ENCODE data around the gene TADA1. TPM values are rescaled to one million over a fixed set of nuclear protein-coding genes. Genes with fewer than 3 reads are reported as not detected.
"Not testable (repeated sequence)": the region's sequence is repeated elsewhere in the genome, so short reads cannot be mapped to it uniquely, and the experiment has no call there.

The TADA1 gene
- total RNA-seq, 1 donor from 2014 or later = 18.4 TPM

DNA sequence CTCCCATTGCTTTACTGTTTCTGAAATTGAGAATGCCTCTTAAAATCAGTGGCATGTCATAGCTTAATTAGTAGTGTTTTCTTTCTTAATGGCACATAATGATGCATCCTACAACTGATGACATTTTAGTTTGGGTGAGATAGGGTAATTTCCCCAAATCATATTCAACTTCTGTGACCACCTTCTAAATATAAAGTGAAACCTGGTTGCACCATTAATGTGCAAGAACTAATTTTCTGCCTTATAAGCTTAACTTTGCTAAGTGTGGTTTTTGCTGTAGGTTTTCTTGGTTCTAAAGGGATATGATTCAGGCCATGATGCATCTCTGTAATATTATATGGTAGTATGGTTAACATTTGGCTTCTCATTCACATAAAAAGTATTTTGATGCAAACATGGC, 27.9 kb downstream of the TADA1 start:
- H3K4me3 Mint-ChIP-seq = no peak overlapping the region
- no peaks in the 10 kb centered on the region for H3K9me3 Mint-ChIP-seq
- no peak overlapping the region for H3K27ac Mint-ChIP-seq
- DNase-seq = no peak
- intact Hi-C loops (cut with micrococcal nuclease) = no loop called here
- no peaks in the 10 kb centered on the region for H3K27me3 Mint-ChIP-seq
- H3K36me3 Mint-ChIP-seq (ENCODE audit: low read depth) = peaks cover 88% of the 10 kb centered on the region
- peaks cover 44% of the 10 kb centered on the region for H3K4me1 Mint-ChIP-seq

- no peak for DNase-seq
- Mint-ChIP-seq H3K27ac (no peak overlapping the region), H3K4me1 (peaks cover 49% of the 10 kb centered on the region), H3K36me3 (ENCODE audit: low read depth) (peaks cover 79% of the 10 kb centered on the region), H3K4me3 (no peak overlapping the region), H3K9me3 (no peaks in the 10 kb centered on the region), H3K27me3 (no peaks in the 10 kb centered on the region)
- intact Hi-C loops (cut with micrococcal nuclease) = no loop called here
These were observed 31.3 kb downstream of the TADA1 start for GRCh38 chr1:166844791-166845190.

DNA sequence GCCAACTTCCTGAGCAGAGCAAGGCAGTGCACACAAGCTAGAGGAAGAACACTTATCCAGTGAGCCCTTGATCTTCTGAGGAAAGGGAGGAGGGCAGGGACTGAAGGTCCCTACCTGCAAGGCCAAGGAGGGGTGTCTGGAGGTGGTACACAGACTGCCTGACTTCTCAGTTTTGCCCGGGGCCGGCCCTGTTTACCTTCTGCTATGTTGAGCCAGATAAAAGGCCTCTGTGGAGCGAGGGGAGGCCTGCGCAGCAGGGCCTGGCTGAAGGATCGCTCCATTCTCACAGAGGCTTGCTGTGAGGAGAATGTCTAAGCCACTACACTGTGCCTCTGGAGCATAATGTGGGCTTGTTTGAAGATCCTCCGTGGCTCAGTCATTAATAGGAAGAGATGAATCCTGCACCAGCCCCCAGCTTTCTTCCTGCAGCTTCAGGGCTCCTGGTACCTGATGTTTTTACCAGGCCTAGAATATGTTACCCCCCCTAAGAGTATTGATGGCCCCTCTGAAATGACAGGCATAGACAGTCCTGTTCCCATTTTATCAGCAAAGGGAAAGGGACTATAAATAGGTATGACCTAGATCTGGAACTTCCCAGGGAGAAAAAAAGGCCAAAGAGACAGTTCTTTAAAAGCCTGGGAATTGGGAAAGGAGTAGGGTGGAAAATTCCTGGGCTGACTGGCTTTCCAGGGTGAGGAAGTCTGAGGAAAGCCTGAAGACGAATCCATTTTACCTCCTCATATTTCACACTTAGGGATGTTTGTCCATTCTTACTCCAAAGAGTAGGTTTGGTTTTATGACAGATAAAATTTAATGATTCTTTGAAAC, 32.1 kb downstream of the TADA1 start:
- peaks cover 50% of the 10 kb centered on the region for H3K4me1 Mint-ChIP-seq
- peaks cover 71% of the 10 kb centered on the region for H3K36me3 Mint-ChIP-seq (ENCODE audit: low read depth)
- DNase-seq = no peak
- intact Hi-C loops (cut with micrococcal nuclease) = no loop called here
- H3K9me3 Mint-ChIP-seq = no peaks in the 10 kb centered on the region
- no peak overlapping the region for H3K27ac Mint-ChIP-seq
- no peak overlapping the region for H3K4me3 Mint-ChIP-seq
- H3K27me3 Mint-ChIP-seq = no peaks in the 10 kb centered on the region

- no peak for DNase-seq
- H3K9me3 Mint-ChIP-seq = peaks cover 4% of the 10 kb centered on the region
- H3K4me3 Mint-ChIP-seq = no peak overlapping the region
- intact Hi-C loops (cut with micrococcal nuclease) = no loop called here
- H3K4me1 Mint-ChIP-seq = peaks cover 55% of the 10 kb centered on the region
- H3K36me3 Mint-ChIP-seq (ENCODE audit: low read depth) = peaks cover 65% of the 10 kb centered on the region
- H3K27me3 Mint-ChIP-seq = no peaks in the 10 kb centered on the region
- H3K27ac Mint-ChIP-seq = no peak overlapping the region
These were observed 32.7 kb downstream of the TADA1 start for GRCh38 chr1:166843322-166843721.

DNA sequence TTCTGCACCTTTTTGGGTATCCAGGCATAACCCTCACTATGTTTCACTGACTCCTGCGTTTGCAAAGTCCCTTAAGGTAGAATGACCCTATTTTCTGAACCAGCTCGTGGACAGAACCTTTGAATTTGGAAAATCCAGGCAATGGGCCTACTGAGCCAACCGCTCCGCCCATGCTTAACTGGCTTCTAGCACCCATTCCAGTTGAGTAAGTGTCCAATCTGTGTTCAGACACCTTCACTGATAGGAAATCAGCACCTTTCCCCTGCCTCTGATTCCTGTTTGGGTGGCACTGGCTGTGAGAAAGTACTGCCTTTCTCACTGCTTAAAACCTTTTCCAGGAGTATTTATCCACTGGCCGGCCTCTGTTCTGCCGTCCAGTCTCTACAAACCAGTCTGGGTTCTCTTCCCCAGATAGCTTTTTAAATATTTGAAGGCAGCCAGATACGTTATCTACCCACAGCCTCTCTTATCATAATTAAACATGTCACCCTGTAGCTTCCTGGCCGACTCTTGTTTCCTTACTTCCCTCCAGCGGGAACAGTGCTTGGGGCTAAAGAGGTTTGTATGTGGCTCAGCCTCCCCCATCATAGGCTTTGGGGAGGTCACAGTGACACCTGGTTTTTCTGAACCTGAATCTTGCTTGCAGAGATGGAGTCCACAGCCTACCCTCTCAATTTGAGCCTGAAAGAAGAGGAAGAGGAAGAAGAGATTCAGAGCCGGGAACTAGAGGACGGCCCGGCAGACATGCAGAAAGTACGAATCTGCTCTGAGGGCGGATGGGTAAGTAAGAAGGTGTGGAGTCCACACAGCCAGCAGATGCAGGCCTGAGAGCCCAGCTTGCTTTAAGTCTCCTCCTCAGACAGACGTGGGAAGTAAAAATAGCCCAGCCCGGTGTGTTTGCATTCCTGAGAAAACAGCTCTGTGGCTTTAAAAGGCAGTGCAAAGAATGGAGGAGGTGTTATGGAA, 35.5 kb downstream of the TADA1 start:
- intact Hi-C loops (cut with micrococcal nuclease) = no loop called here
- Mint-ChIP-seq H3K36me3 (ENCODE audit: low read depth) (peaks cover 42% of the 10 kb centered on the region), H3K27ac (peak overlapping the region; percentile 80), H3K4me1 (peaks cover 46% of the 10 kb centered on the region), H3K4me3 (peak overlapping the region; percentile 88), H3K9me3 (peaks cover 5% of the 10 kb centered on the region), H3K27me3 (no peaks in the 10 kb centered on the region)
- no peak for DNase-seq

GRCh38 chr1:166839600-166840308, 36.3 kb downstream of the TADA1 start:
- H3K4me3 Mint-ChIP-seq = peak overlapping the region; percentile 95
- intact Hi-C loops (cut with micrococcal nuclease) = loop anchor here (1.0 kb wide), 3 partner anchors 37 to 383 kb away; partner anchors contain the start of gene TADA1
- peaks cover 5% of the 10 kb centered on the region for H3K9me3 Mint-ChIP-seq
- peaks cover 2% of the 10 kb centered on the region for H3K27me3 Mint-ChIP-seq
- peak; percentile 83 for DNase-seq
- H3K36me3 Mint-ChIP-seq (ENCODE audit: low read depth) = peaks cover 38% of the 10 kb centered on the region
- peak overlapping the region; percentile 80 for H3K27ac Mint-ChIP-seq
- peaks cover 44% of the 10 kb centered on the region for H3K4me1 Mint-ChIP-seq

- peak within 1 kb of the TSS; percentile 95 for H3K4me3 Mint-ChIP-seq
- peaks cover 2% of the 10 kb centered on the region for H3K27me3 Mint-ChIP-seq
- peaks cover 39% of the 10 kb centered on the region for H3K4me1 Mint-ChIP-seq
These were observed 37.1 kb downstream of the TADA1 start, which contains the start of gene POGK for GRCh38 chr1:166838766-166839599. POGK (plus strand) TSS chr1:166839475; CDS start chr1:166840957, 1,482 bp downstream.

DNA sequence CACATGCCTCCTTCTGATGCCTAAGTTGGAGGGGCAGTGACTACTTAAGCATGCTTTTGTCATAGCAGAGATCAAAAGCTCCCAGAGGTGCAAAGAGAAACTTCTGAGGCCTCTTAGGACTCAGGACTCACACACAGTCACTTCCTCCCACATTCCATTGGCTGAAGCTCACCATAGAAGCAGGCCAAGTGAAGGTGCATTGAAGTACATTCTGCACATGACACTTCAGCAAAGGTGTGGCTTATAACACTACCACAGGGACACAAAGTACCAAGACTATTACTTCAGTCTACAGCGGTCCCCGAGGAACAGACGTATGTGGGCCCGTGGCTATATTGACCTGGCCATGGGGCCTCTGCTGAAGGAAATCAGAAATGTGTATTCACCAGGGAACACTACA, 39.3 kb downstream of the TADA1 start:
- H3K4me3 Mint-ChIP-seq = no peak overlapping the region
- H3K27me3 Mint-ChIP-seq = peaks cover 7% of the 10 kb centered on the region
- peaks cover 28% of the 10 kb centered on the region for H3K4me1 Mint-ChIP-seq
- H3K27ac Mint-ChIP-seq = no peak overlapping the region
- peaks cover 9% of the 10 kb centered on the region for H3K9me3 Mint-ChIP-seq
- intact Hi-C loops (cut with micrococcal nuclease) = no loop called here
- DNase-seq = no peak
- peaks cover 11% of the 10 kb centered on the region for H3K36me3 Mint-ChIP-seq (ENCODE audit: low read depth)

More at GRCh38 chr1:166838766-166839599, 37.1 kb downstream of the TADA1 start, which contains the start of gene POGK:
- Mint-ChIP-seq H3K27ac (peak within 1 kb of the TSS; percentile 98), H3K36me3 (ENCODE audit: low read depth) (peaks cover 30% of the 10 kb centered on the region), H3K9me3 (peaks cover 5% of the 10 kb centered on the region)
- peak; percentile 95 for DNase-seq
- intact Hi-C loops (cut with micrococcal nuclease) = loop anchor here (1.0 kb wide), 3 partner anchors 37 to 383 kb away; partner anchors contain the start of gene TADA1

GRCh38 chr1:166829762-166830161, 46.3 kb downstream of the TADA1 start:
- H3K27ac Mint-ChIP-seq; intact Hi-C loops (cut with micrococcal nuclease); H3K4me3 Mint-ChIP-seq; H3K36me3 Mint-ChIP-seq (ENCODE audit: low read depth); H3K4me1 Mint-ChIP-seq; DNase-seq: not testable (repeated sequence)
- H3K27me3 Mint-ChIP-seq = peaks cover 12% of the 10 kb centered on the region
- peaks cover 27% of the 10 kb centered on the region for H3K9me3 Mint-ChIP-seq

DNA sequence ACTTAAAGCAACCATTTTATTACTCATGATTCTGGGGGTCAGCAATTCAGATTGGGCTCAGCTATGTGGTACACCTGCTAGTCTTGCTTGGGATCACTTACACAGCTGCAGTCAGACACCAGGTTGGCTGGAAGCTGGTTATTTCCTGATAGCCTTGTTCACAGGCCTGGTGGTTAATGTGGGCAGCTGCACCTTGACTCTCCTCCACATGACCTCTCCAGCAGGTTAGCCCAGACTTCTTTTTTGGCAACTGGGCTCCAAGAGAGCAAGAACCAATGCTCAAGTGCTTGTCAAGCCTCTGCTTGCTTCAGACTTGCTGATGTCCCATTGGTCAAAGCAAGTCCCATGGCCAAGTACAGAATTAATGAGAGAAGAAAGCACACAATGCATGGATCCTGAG, 48.6 kb downstream of the TADA1 start:
- Mint-ChIP-seq H3K4me1 (no peaks in the 10 kb centered on the region), H3K27me3 (peaks cover 13% of the 10 kb centered on the region), H3K4me3 (no peak overlapping the region), H3K36me3 (ENCODE audit: low read depth) (no peaks in the 10 kb centered on the region), H3K9me3 (peaks cover 27% of the 10 kb centered on the region), H3K27ac (no peak overlapping the region)
- intact Hi-C loops (cut with micrococcal nuclease) = no loop called here
- no peak for DNase-seq

GRCh38 chr1:166822385-166822784, 53.7 kb downstream of the TADA1 start:
- no peak overlapping the region for H3K27ac Mint-ChIP-seq
- H3K27me3 Mint-ChIP-seq = peaks cover 16% of the 10 kb centered on the region
- intact Hi-C loops (cut with micrococcal nuclease) = no loop called here
- DNase-seq = no peak
- H3K4me1 Mint-ChIP-seq = no peaks in the 10 kb centered on the region
- H3K4me3 Mint-ChIP-seq = no peak overlapping the region
- H3K36me3 Mint-ChIP-seq (ENCODE audit: low read depth) = no peaks in the 10 kb centered on the region
- H3K9me3 Mint-ChIP-seq = peaks cover 21% of the 10 kb centered on the region

- no peak for DNase-seq
- Mint-ChIP-seq H3K27ac (no peak overlapping the region), H3K4me1 (no peaks in the 10 kb centered on the region), H3K4me3 (no peak overlapping the region), H3K27me3 (peaks cover 9% of the 10 kb centered on the region), H3K36me3 (ENCODE audit: low read depth) (no peaks in the 10 kb centered on the region), H3K9me3 (peaks cover 18% of the 10 kb centered on the region)
- intact Hi-C loops (cut with micrococcal nuclease) = no loop called here
These were observed 56.1 kb downstream of the TADA1 start for GRCh38 chr1:166819974-166820373.

Data from activated CD4-positive, alpha-beta T cell treated with anti-CD3 and anti-CD28 coated beads, Interleukin-2, amount 10 ng/mL, durations not matched to agents 24 days and 14 days (primary cell).